Activated T-helper 2 cell treated with anti-CD3 and anti-CD28 coated beads, Interferon-gamma antibody, Interleukin-2, Interleukin-4, amounts not matched to agents 10 μg/mL and 5 μg/mL and 100 μg/mL, durations not matched to agents 14 hours and 24 hours and 36 hours (primary cell): ENCODE measurements around the gene TARS2. TPM values are rescaled to one million over a fixed set of nuclear protein-coding genes. Genes with fewer than 3 reads are reported as not detected.
A peak's percentile ranks its signal among the peaks of the same experiment; 100 is the strongest.

ENCODE experiments used
- DNase-seq: peaks from one replicate; pipeline ENCODE4 v3.0.0; 2021; ENCODE audit warnings: low spot score
- H3K27ac Mint-ChIP-seq: one replicate; pipeline ENCODE4 v1.8.0; 2021; ENCODE audit warnings: mixed read lengths
- H3K27me3 Mint-ChIP-seq: one replicate; pipeline ENCODE4 v1.8.0; 2021; ENCODE audit warnings: low read depth, mixed read lengths
- H3K36me3 Mint-ChIP-seq: one replicate; pipeline ENCODE4 v1.8.0; 2021; ENCODE audit warnings: low read depth, mixed read lengths
- H3K4me1 Mint-ChIP-seq: one replicate; pipeline ENCODE4 v1.8.0; 2021; ENCODE audit warnings: low read depth, mixed read lengths
- H3K4me3 Mint-ChIP-seq: one replicate; pipeline ENCODE4 v1.8.0; 2021; ENCODE audit warnings: low read depth, mild to moderate bottlenecking, moderate library complexity, mixed read lengths
- H3K9me3 Mint-ChIP-seq: one replicate; pipeline ENCODE4 v1.8.0; 2021; ENCODE audit warnings: mixed read lengths
- intact Hi-C: fragments of 100-400 bp; cut with micrococcal nuclease; formaldehyde crosslinking; loops from one replicate; pipeline ENCODE4 v1.15.1; 2023
- total RNA-seq: library from RNA; stranded (reverse); gene quantifications from 2 replicates; pipeline ENCODE4 v1.2.3, GENCODE V29; 2022

Gene TARS2
- total RNA-seq, 1 donor from 2014 or later, result 69.8 TPM

DNA sequence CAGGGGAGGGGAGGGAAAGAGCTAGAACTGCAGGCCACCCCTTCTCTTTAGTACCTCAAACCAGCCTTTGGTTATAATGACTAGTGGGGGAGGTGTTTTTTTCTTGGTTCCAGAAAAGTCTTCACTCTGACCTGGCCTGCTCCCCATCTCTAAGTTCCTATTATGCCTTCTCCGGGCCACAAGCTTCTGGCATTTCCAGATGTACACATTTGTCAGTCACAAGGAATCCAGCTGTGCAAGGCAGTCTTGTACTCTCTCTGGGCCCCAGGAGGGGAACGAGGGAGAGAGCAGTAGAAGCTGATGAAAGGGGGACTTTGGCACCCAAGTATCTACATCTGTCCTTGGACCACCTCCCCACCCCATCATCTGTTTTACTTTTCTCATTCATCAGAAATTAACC lies 25.6 kb downstream of the TARS2 start:
- H3K27me3 Mint-ChIP-seq, result no peaks in the 10 kb centered on the region
- H3K9me3 Mint-ChIP-seq, result no peaks in the 10 kb centered on the region
- DNase-seq, result no peak
- intact Hi-C loops, result no loop called here
- H3K4me1 Mint-ChIP-seq, result peaks cover 12% of the 10 kb centered on the region
- no peak overlapping the region for H3K27ac Mint-ChIP-seq
- H3K4me3 Mint-ChIP-seq, result no peak overlapping the region
- H3K36me3 Mint-ChIP-seq, result peaks cover 4% of the 10 kb centered on the region

- Mint-ChIP-seq H3K4me3 (no peak overlapping the region), H3K27ac (no peak overlapping the region), H3K27me3 (no peaks in the 10 kb centered on the region), H3K4me1 (peaks cover 12% of the 10 kb centered on the region), H3K36me3 (peaks cover 3% of the 10 kb centered on the region), H3K9me3 (no peaks in the 10 kb centered on the region)
- intact Hi-C loops, result no loop called here
- DNase-seq, result no peak
Observed at GRCh38 chr1:150513351-150513791, 26.2 kb downstream of the TARS2 start.

GRCh38 chr1:150514260-150514659 lies 27.0 kb downstream of the TARS2 start:
- peaks cover 3% of the 10 kb centered on the region for H3K36me3 Mint-ChIP-seq
- H3K27me3 Mint-ChIP-seq, result no peaks in the 10 kb centered on the region
- peak overlapping the region; percentile 21 for H3K27ac Mint-ChIP-seq
- peaks cover 12% of the 10 kb centered on the region for H3K4me1 Mint-ChIP-seq
- peak overlapping the region; percentile 76 for H3K4me3 Mint-ChIP-seq
- intact Hi-C loops, result no loop called here
- H3K9me3 Mint-ChIP-seq, result no peaks in the 10 kb centered on the region
- DNase-seq, result no peak

GRCh38 chr1:150514913-150515327 lies 27.7 kb downstream of the TARS2 start:
- Mint-ChIP-seq H3K9me3 (no peaks in the 10 kb centered on the region), H3K4me3 (peak overlapping the region; percentile 76), H3K4me1 (peaks cover 12% of the 10 kb centered on the region), H3K27ac (no peak overlapping the region), H3K36me3 (peaks cover 3% of the 10 kb centered on the region), H3K27me3 (no peaks in the 10 kb centered on the region)
- no peak for DNase-seq
- intact Hi-C loops, result no loop called here

DNA sequence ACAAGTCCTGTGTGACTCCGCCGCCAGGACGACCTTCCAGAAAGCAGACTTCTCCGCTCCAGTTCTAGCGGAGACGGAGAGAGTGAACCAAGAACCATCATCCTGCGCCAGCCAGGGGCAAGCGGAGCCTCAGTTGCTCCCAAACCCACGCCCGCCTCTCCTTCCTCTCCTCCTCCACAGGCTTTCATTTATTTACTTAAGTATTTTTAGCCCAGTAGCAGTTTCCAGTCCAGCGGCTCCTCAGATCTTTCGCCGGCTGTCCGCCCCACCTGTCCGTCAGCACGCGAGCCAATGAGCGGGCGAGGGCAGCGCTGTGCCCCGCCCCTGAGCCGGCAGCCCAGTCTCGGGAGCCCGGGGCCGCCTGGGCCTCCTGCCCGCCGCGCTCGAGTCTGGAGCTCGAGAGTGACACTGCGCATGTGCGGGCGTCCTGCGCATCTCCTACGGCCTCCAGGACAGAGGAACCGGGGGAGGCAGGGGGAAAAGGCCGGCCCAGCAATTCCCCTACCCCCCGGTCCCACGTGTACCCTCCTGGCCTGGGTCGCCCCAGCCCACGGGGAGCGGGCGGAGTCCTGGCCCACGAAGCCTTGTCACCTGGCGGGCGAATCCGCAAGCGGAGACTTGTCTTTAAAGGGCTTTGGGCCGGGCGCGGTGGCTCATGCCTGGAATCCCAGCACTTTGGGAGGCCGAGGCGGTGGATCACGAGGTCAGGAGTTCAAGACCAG lies 28.3 kb downstream of the TARS2 start, which contains the start of gene FALEC:
FALEC (plus strand) TSS at position 425 of the 722 bp plus-strand sequence.
- Mint-ChIP-seq H3K9me3 (no peaks in the 10 kb centered on the region), H3K4me1 (peaks cover 12% of the 10 kb centered on the region), H3K27ac (peak within 1 kb of the TSS; percentile 57), H3K27me3 (no peaks in the 10 kb centered on the region), H3K36me3 (peaks cover 3% of the 10 kb centered on the region), H3K4me3 (peak within 1 kb of the TSS; percentile 76)
- intact Hi-C loops, result loop anchor here (1.0 to 2.0 kb wide), 3 partner anchors 18 to 51 kb away; partner anchors contain the start of gene TARS2
- peak; percentile 89 for DNase-seq

GRCh38 chr1:150516050-150516591 lies 28.9 kb downstream of the TARS2 start:
- intact Hi-C loops, result loop anchor here (1.0 to 2.0 kb wide), 3 partner anchors 17 to 52 kb away; partner anchors contain the start of gene TARS2
- H3K27ac Mint-ChIP-seq, result no peak overlapping the region
- no peak for DNase-seq

DNA sequence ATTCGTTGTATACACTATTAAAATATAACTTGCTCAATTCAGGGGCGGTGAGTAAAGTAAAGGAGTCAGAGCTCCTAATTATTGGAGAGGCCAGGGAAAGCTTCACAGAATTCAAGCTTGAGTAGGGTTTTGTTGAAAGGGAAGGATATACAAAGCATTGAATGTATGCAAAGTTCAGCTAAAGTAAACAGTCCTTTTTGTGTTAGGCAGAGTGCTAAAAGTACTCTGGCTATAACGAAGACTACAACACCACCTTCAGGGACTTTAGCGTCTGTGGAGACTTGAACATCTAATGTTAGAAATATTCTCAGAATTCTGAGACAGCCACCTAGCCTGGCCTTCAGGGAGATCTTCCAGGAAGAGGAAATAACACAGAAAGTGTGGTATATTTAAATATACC lies 29.4 kb downstream of the TARS2 start:
- Mint-ChIP-seq H3K27me3 (no peaks in the 10 kb centered on the region), H3K4me3 (peak overlapping the region; percentile 76), H3K36me3 (peaks cover 3% of the 10 kb centered on the region), H3K27ac (no peak overlapping the region), H3K4me1 (peaks cover 16% of the 10 kb centered on the region), H3K9me3 (no peaks in the 10 kb centered on the region)
- intact Hi-C loops, result loop anchor here (1.0 to 2.0 kb wide), 3 partner anchors 17 to 52 kb away; partner anchors contain the start of gene TARS2
- DNase-seq, result no peak

More at GRCh38 chr1:150516050-150516591, 28.9 kb downstream of the TARS2 start:
- peak overlapping the region; percentile 76 for H3K4me3 Mint-ChIP-seq
- H3K4me1 Mint-ChIP-seq, result peaks cover 12% of the 10 kb centered on the region
- no peaks in the 10 kb centered on the region for H3K9me3 Mint-ChIP-seq
- peaks cover 3% of the 10 kb centered on the region for H3K36me3 Mint-ChIP-seq
- no peaks in the 10 kb centered on the region for H3K27me3 Mint-ChIP-seq

DNA sequence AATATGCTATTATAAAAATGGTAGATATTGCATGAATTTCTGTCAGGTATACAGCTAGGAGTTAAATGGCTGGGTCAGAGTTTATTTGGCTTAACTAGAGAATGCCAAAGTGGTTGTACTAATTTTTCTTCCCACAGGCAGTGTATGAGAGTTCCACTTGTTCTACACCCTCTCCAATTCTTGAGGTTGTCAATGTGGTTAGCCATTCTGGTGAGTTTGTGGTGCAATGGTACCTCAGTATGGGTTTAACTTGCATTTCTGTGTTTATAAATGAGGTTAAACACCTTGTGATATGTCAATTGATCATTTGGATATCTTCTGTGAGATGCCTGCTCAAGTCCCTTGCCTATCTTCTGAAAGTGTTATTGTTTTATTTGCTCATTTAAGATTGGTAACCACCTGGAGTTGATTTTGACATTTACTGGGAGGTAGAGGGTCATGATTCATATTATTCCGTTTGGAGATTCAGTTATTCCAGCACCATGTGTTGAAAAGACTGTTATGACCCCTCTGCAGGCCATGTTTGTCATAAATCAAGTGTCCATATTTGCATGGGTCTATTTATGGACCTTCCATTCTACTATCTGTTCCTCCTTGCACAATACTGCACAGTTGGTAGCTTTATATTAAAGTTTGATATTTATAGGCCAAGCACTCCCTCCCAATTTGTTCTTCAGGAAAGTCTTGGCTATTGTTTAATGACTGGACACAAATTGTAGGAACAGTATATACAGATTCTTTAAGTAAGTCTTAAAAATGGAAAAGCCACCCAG lies 34.2 kb downstream of the TARS2 start:
- Mint-ChIP-seq H3K36me3 (no peaks in the 10 kb centered on the region), H3K9me3 (no peaks in the 10 kb centered on the region), H3K27me3 (no peaks in the 10 kb centered on the region), H3K27ac (no peak overlapping the region), H3K4me3 (no peak overlapping the region), H3K4me1 (peaks cover 9% of the 10 kb centered on the region)
- DNase-seq, result no peak
- intact Hi-C loops, result no loop called here

GRCh38 chr1:150525348-150525747 lies 38.1 kb downstream of the TARS2 start:
- no peaks in the 10 kb centered on the region for H3K27me3 Mint-ChIP-seq
- no peak overlapping the region for H3K4me3 Mint-ChIP-seq
- H3K4me1 Mint-ChIP-seq, result peaks cover 5% of the 10 kb centered on the region
- DNase-seq, result no peak
- H3K9me3 Mint-ChIP-seq, result no peaks in the 10 kb centered on the region
- intact Hi-C loops, result no loop called here
- no peaks in the 10 kb centered on the region for H3K36me3 Mint-ChIP-seq
- H3K27ac Mint-ChIP-seq, result no peak overlapping the region

- H3K36me3 Mint-ChIP-seq, result no peaks in the 10 kb centered on the region
- H3K4me3 Mint-ChIP-seq, result no peak overlapping the region
- no peaks in the 10 kb centered on the region for H3K27me3 Mint-ChIP-seq
- no peak overlapping the region for H3K27ac Mint-ChIP-seq
- peaks cover 6% of the 10 kb centered on the region for H3K4me1 Mint-ChIP-seq
- intact Hi-C loops, result no loop called here
- DNase-seq, result no peak
- no peaks in the 10 kb centered on the region for H3K9me3 Mint-ChIP-seq
Observed at GRCh38 chr1:150528196-150528595, 41.0 kb downstream of the TARS2 start.

- Mint-ChIP-seq H3K36me3 (no peaks in the 10 kb centered on the region), H3K4me1 (peaks cover 6% of the 10 kb centered on the region), H3K27me3 (no peaks in the 10 kb centered on the region), H3K27ac (no peak overlapping the region), H3K4me3 (no peak overlapping the region), H3K9me3 (no peaks in the 10 kb centered on the region)
- intact Hi-C loops, result no loop called here
- DNase-seq, result no peak
Observed at GRCh38 chr1:150529017-150529416, 41.8 kb downstream of the TARS2 start.

- Mint-ChIP-seq H3K9me3 (no peaks in the 10 kb centered on the region), H3K4me1 (peaks cover 6% of the 10 kb centered on the region), H3K36me3 (no peaks in the 10 kb centered on the region), H3K27me3 (no peaks in the 10 kb centered on the region), H3K27ac (no peak overlapping the region), H3K4me3 (no peak overlapping the region)
- intact Hi-C loops, result loop anchor here (5.0 kb wide), 1 partner anchor 273 kb away; the partner anchor contains the start of gene CA14
- DNase-seq, result no peak
Observed at GRCh38 chr1:150530491-150531159, 43.4 kb downstream of the TARS2 start.
